Activated B cell treated with CpG ODN at 0.5 μM for 24 hours (primary cell): ENCODE measurements around the gene PPP2R2B. TPM values are rescaled to one million over a fixed set of nuclear protein-coding genes. Genes with fewer than 3 reads are reported as not detected.

ENCODE experiments used
- ATAC-seq: fragments of 200-7000 bp; cut with Tn5 transposase; one replicate; pipeline ENCODE4 v1.10.0; 2021; ENCODE audit warnings: low read depth, mild to moderate bottlenecking, moderate library complexity
- CTCF ChIA-PET: fragments of 350-600 bp; sonication (Branson Sonifier 250); formaldehyde crosslinking; loops from one replicate; lab custom pipeline; 2021; ENCODE audit warnings: antibody characterized with exemption; lab: Charles Lee
- POLR2A ChIA-PET: fragments of 350-600 bp; sonication (Branson Sonifier 250); formaldehyde crosslinking; loops from one replicate; lab custom pipeline; 2021; ENCODE audit warnings: antibody characterized with exemption; lab: Charles Lee
- DNase-seq: peaks from one replicate; pipeline ENCODE4 v3.0.0; 2022
- H3K27ac Mint-ChIP-seq: one replicate; pipeline ENCODE4 v1.8.0; 2020; ENCODE audit warnings: mixed read lengths
- H3K27me3 Mint-ChIP-seq: one replicate; pipeline ENCODE4 v1.8.0; 2021; ENCODE audit warnings: mixed read lengths
- H3K36me3 Mint-ChIP-seq: one replicate; pipeline ENCODE4 v1.8.0; 2021; ENCODE audit warnings: low read depth, mixed read lengths
- H3K4me1 Mint-ChIP-seq: one replicate; pipeline ENCODE4 v1.8.0; 2021; ENCODE audit warnings: mixed read lengths
- H3K4me3 Mint-ChIP-seq: one replicate; pipeline ENCODE4 v1.8.0; 2020; ENCODE audit warnings: mild to moderate bottlenecking, mixed read lengths
- H3K9me3 Mint-ChIP-seq: one replicate; pipeline ENCODE4 v1.8.0; 2020; ENCODE audit warnings: mixed read lengths
- CTCF ChIP-seq: fragments of 200-600 bp; IDR thresholded peaks from one replicate; pipeline ENCODE4 v1.8.0; 2022; ENCODE audit warnings: antibody characterized with exemption, mild to moderate bottlenecking
- intact Hi-C: fragments of 100-400 bp; cut with micrococcal nuclease; formaldehyde crosslinking; loops from one replicate; pipeline ENCODE4 v1.15.1; 2024
- total RNA-seq: library from RNA; stranded (reverse); gene quantifications from 2 replicates; pipeline ENCODE4 v1.2.3, GENCODE V29; 2022

PPP2R2B gene
- total RNA-seq, 1 donor from 2014 or later: not detected

GRCh38 chr5:146540414-146540813, 338.1 kb downstream of the PPP2R2B start:
- Mint-ChIP-seq H3K9me3 (no peaks in the 10 kb centered on the region), H3K27me3 (peaks cover 5% of the 10 kb centered on the region), H3K4me3 (no peak overlapping the region), H3K27ac (no peak overlapping the region), H3K4me1 (peaks cover 2% of the 10 kb centered on the region), H3K36me3 (no peaks in the 10 kb centered on the region)
- ChIA-PET POLR2A (no interaction called here), CTCF (no interaction called here)
- ATAC-seq (no peak), DNase-seq (no peak)
- no peak for TF ChIP-seq CTCF
- intact Hi-C loops: no loop called here

- H3K9me3 Mint-ChIP-seq: no peaks in the 10 kb centered on the region
- peaks cover 2% of the 10 kb centered on the region for H3K4me1 Mint-ChIP-seq
- no peaks in the 10 kb centered on the region for H3K36me3 Mint-ChIP-seq
- ChIA-PET POLR2A (no interaction called here), CTCF (no interaction called here)
- intact Hi-C loops: no loop called here
- ATAC-seq (no peak), DNase-seq (no peak)
- no peak overlapping the region for H3K4me3 Mint-ChIP-seq
- H3K27me3 Mint-ChIP-seq: peaks cover 5% of the 10 kb centered on the region
- H3K27ac Mint-ChIP-seq: no peak overlapping the region
- TF ChIP-seq CTCF: no peak
These were observed 338.6 kb downstream of the PPP2R2B start for GRCh38 chr5:146539973-146540372.

GRCh38 chr5:146538432-146538831, 340.1 kb downstream of the PPP2R2B start:
- DNase-seq (no peak), ATAC-seq (no peak)
- Mint-ChIP-seq H3K9me3 (no peaks in the 10 kb centered on the region), H3K4me1 (peaks cover 3% of the 10 kb centered on the region), H3K4me3 (no peak overlapping the region), H3K36me3 (no peaks in the 10 kb centered on the region), H3K27ac (no peak overlapping the region), H3K27me3 (peaks cover 5% of the 10 kb centered on the region)
- CTCF ChIA-PET: interaction anchor here (1.0 to 1.3 kb wide), 3 partner anchors 9 to 650 kb away, joined by 3 to 4 read pairs (median 3); no protein-coding TSS in a partner anchor
- intact Hi-C loops: no loop called here
- TF ChIP-seq CTCF: no peak
- POLR2A ChIA-PET: no interaction called here

GRCh38 chr5:146533882-146534281, 344.7 kb downstream of the PPP2R2B start:
- no peaks in the 10 kb centered on the region for H3K27me3 Mint-ChIP-seq
- ATAC-seq: no peak
- no peaks in the 10 kb centered on the region for H3K36me3 Mint-ChIP-seq
- H3K4me1 Mint-ChIP-seq: peaks cover 7% of the 10 kb centered on the region
- ChIA-PET CTCF (interaction anchor here (0.5 to 1.9 kb wide), 6 partner anchors 8 to 655 kb away, joined by 3 to 18 read pairs (median 4); no protein-coding TSS in a partner anchor), POLR2A (interaction anchor here (1.0 kb wide), 1 partner anchor 87 kb away, joined by 3 read pairs; no protein-coding TSS in a partner anchor)
- DNase-seq: no peak
- no peaks in the 10 kb centered on the region for H3K9me3 Mint-ChIP-seq
- no peak overlapping the region for H3K27ac Mint-ChIP-seq
- intact Hi-C loops: loop anchor here (2.0 kb wide), 1 partner anchor 433 kb away; no protein-coding TSS in a partner anchor
- H3K4me3 Mint-ChIP-seq: no peak overlapping the region
- TF ChIP-seq CTCF: no peak

- ATAC-seq (peak; percentile 84), DNase-seq (peak; percentile 30)
- H3K9me3 Mint-ChIP-seq: no peaks in the 10 kb centered on the region
- H3K27ac Mint-ChIP-seq: no peak overlapping the region
- peaks cover 7% of the 10 kb centered on the region for H3K4me1 Mint-ChIP-seq
- intact Hi-C loops: loop anchor here (2.0 kb wide), 1 partner anchor 433 kb away; no protein-coding TSS in a partner anchor
- ChIA-PET CTCF (interaction anchor here (0.5 to 1.9 kb wide), 6 partner anchors 8 to 655 kb away, joined by 3 to 18 read pairs (median 4); no protein-coding TSS in a partner anchor), POLR2A (interaction anchor here (1.0 kb wide), 1 partner anchor 87 kb away, joined by 3 read pairs; no protein-coding TSS in a partner anchor)
- no peaks in the 10 kb centered on the region for H3K27me3 Mint-ChIP-seq
- peak; percentile 75 for TF ChIP-seq CTCF
- no peak overlapping the region for H3K4me3 Mint-ChIP-seq
- no peaks in the 10 kb centered on the region for H3K36me3 Mint-ChIP-seq
These were observed 345.2 kb downstream of the PPP2R2B start for GRCh38 chr5:146533260-146533857.
